HG03280 (cell line): ENCODE results near the gene NAT8L.
A peak's percentile ranks its signal among the peaks of the same experiment; 100 is the strongest.
"Not testable (repeated sequence)": the region's sequence is repeated elsewhere in the genome, so short reads cannot be mapped to it uniquely, and the experiment has no call there.

ENCODE experiments used
- ATAC-seq: cut with Tn5 transposase; IDR thresholded peaks from one replicate; pipeline ENCODE4 v1.9.1; 2021; ENCODE audit warnings: mild to moderate bottlenecking, moderate library complexity; ENCODE audit not compliant: unreplicated experiment

Gene NAT8L, protein sequence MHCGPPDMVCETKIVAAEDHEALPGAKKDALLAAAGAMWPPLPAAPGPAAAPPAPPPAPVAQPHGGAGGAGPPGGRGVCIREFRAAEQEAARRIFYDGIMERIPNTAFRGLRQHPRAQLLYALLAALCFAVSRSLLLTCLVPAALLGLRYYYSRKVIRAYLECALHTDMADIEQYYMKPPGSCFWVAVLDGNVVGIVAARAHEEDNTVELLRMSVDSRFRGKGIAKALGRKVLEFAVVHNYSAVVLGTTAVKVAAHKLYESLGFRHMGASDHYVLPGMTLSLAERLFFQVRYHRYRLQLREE

DNA sequence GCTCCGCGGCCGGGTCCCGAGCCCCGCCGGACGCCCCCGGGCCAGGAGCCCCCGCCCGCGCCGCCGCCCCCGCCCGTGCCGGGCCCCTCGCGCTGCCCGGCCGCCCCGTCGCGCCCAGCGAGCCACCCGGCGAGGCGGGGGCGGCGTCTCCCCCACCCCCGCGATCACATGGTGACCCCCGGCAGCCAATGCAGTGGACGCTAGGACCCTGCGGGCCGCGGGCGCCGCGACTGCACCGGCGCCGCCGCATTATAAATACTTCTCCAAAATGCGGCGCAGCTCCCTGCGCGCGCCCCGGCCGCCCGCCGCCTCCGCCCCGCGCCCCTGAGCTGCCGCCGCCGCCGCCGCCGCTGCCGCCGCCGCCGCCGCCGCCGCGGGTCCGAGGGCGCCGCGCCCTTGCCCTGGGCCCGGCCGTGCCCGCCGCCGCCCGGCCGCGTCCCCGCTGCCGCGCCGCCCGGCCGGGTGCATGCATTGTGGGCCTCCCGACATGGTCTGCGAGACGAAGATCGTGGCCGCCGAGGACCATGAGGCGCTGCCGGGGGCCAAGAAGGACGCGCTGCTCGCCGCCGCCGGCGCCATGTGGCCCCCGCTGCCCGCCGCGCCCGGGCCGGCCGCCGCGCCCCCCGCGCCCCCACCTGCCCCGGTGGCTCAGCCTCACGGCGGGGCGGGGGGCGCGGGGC lies at the start of gene NAT8L:
NAT8L (plus strand) TSS at position 282 of the 680 bp plus-strand sequence; CDS start at position 467, 185 bp downstream.
- no peak for ATAC-seq

DNA sequence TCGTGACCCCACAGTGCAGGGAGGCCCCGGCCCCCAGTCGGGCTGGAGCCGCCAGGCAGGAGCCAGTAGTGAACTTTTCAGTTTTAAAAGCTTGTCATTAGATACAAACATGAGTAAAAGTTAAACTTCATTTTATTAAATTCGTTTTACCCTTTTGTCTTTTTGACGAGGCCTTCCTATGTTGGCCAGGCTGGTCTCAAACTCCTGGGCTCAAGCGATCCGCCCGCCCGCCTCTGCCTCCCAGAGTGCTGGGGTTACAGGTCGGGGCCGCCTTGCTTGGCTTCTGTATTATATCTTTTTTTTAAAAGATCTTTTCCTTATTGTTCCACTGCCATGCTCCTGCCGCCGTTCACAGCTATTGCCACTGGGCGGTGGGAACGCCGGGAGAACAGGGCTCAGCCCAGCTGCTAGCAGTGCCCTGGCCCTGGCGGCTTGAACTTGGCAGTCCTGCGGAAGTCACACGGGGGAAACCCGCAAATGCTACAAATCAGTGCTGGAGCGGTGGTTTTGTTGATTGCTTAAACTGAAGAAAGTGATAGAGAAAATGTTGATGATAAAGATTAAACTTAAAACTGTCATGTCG lies 49.4 kb upstream of the NAT8L start:
- ATAC-seq: peak; percentile 7

DNA sequence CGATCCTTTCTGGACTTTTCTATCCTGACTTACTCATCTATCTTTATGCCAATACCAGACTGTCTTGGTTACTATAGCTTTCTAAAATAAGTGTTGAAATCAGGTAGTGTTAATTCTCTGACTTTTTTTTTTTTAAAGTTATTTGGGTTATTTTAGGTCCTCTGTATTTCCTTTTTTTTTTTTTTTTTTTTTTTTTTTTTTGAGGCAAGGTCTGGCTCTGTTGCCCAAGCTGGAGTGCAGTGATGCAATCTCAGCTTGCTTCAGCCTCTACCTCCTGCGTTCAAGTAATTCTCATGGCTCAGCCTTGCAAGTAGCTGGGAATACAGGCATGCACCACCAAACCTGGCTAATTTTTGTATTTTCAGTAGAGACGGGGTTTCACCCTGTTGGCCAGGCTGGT lies 47.5 kb upstream of the NAT8L start:
- ATAC-seq: no peak

DNA sequence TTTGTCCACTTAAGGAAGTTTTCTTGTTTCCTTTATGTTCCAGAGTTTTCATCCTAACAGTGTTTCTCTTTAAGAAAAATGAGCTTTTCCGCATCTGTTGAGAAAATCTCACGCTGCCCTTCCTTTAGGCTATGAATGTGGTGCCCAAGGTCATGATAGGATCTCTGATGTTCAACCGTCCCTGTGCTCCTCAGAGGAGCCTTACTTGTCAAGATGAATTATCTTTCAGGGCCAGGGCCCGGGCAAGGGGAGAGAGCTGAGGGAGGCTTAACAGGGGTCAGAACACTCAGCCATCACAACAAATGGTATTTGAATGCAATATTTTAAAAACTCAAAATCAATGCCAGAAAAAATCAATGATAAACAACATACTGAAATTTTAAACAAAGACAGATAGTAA lies 44.1 kb upstream of the NAT8L start:
- ATAC-seq: no peak

DNA sequence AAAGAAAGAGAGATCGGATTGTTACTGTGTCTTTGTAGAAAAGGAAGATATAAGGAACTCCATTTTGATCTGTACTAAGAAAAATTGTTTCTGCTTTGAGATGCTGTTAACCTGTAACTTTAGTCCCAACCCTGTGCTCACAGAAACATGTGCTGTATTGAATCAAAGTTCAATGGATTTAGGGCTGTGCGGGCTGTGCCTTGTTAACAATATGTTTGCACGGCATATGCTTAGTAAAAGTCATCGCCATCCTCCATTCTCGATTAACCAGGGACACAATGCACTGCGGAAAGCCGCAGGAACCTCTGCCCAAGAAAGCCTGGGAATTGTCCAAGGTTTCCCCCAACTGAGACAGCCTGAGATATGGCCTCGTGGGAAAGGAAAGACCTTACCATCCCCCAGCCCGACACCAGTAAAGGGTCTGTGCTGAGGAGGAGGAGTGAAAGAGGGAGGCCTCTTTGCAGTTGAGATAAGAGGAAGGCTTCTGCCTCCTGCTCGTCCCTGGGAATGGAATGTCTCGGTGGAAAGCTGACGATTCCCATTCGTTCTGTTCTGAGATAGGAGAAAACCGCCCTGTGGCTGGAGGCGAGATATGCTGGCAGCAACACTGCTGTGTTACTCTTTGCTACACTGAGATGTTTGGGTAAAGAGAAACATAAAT lies 37.6 kb upstream of the NAT8L start:
- not testable (repeated sequence) for ATAC-seq

DNA sequence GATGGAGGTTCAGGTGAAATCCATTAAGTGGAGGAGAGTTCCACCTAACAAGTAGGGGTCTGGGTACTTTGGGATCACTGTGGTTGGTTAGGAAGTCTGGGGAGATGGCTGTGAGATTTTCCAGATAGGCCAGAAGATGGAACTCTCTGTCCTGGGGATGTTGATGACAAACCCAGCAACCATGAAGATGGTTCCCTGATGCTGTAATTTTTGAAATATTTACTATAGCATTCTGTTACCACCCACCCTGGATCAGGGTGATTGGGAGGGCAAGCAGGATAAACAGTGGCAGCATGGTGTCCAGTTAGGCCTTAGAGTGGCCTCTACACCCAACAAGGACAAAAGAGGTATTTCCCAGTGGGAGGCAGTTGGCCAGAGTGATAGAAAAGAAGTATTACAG lies 34.4 kb upstream of the NAT8L start:
- ATAC-seq: no peak

DNA sequence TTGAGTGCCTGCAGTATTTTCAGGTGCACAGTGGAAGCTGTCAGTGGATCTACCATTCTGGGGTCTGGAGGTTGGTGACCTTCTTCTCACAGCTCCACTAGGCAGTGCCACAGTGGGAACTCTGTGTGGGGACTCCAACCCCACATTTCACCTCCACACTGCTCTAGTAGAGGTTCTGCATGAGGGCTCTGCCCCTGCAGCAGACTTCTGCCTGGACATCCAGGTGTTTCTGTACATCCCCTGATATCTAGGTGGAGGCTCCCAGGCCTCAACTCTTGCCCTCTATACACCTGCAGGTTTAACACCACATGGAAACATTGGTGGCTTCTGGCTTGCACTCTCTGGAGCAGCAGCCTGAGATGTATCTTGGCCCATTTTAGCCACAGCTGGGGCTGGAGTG lies 33.3 kb upstream of the NAT8L start:
- ATAC-seq: no peak

DNA sequence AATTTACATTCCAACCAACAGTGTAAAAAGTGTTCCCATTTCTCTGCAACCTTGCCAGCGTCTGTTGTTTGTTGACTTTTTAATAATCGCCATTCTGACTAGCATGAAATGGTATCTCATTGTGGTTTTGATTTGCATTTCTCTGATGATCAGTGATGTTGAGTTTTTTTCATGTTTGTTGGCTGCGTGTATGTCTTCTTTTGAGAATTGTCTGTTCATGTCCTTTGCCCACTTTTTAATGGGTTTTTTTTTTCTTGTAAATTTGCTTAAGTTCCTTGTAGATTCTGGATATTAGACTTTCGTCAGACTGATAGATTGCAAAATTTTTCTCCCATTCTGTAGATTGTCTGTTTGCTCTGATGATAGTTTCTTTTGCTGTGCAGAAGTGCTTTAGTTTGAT lies 32.0 kb upstream of the NAT8L start:
- ATAC-seq: not testable (repeated sequence)

DNA sequence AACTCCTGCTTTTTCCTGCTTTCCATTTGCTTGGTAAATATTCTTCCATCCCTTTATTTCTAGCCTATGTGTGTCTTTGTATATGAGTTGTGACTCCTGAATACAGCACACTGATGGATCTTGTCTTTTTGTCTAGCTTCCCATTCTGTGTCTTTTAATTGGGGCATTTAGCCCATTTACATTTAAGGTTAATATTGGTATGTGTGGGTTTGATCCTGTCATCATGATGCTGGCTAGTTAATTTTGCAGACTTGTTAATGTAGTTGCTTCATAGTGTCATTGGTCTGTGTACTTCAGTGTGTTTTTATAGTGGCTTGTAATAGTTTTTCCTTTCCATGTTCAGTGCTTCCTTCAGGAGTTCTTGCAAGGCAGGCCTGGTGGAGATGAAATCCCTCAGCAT lies 28.0 kb upstream of the NAT8L start:
- ATAC-seq: not testable (repeated sequence)

DNA sequence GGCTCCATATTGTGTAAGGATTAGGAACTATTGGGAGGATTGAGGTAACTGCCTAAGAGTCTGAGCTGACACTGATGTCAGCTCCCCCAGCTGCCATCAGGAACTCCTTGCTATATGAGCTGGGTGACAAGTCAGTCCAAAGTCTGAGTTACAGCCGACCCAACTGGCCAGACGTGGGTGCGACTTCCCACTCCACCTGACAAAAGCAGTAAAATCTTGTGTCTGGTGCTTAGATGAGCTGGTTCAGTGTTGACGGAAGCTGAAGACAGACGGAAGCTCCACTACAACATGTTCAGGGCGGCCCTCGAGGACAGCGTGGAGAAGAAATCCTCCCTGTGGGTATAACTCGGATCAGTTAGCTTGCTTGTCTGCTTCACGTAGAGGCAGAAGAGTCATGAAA lies 22.8 kb upstream of the NAT8L start:
- no peak for ATAC-seq

DNA sequence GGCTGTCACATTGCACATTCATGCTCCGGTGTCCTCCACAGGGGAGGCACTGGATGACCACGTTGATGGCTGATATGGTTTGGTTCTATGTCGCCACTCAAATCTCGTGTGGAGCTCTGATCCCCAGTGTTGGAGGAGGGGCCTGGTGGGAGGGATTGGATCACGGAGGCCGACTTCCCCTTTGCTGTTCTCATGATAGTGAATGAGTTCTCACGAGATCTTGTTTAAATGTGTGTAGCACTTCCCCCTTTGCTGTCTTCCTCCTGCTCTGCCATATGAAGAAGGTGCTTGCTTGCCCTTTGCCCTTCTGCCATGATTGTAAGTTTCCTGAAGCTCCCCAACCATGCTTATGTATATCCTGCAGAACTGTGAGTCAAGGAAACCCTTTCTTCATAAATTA lies 22.3 kb upstream of the NAT8L start:
- no peak for ATAC-seq

DNA sequence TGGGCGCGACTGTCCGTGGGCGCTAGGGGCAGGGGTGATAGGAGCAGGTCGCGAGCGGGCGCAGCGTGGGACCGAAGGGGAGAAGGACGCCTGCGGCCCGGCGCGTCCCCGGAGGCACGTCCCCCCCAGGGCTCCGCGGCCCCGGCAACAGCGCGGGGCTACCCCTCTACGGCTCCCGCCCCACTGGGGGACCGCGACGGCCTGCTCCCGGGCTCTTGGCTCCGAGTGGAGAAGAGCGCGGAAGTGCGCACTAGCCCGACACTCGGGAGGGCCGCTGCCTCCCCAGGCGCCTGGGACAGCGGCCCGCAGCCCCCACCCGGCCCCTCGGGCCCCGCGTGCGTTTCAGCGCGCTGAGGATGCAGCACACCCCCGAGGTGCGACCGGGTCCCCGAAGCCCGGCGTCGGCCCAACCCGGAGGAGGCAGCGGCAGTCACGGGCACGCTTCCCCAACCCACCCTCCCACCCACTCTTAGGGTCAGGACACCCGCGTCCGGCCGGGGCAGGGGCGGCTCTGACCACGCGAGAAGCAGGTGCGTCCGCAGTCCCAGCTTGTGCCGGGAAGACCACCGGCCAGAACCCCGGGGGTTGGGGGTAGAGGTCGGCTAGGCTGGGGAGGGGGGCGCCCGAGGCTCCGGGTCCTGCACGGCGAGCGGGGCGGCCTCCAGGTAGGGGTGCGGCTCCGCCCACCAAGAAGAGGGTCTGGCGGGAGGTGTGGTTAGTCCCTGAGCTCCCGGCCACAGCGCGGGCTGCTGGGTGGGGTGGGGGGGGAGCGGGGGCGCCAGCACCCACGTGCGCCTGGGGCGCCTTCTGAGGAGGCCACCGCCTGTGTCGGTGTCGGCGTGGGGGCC lies 18.5 kb upstream of the NAT8L start:
- ATAC-seq: no peak

DNA sequence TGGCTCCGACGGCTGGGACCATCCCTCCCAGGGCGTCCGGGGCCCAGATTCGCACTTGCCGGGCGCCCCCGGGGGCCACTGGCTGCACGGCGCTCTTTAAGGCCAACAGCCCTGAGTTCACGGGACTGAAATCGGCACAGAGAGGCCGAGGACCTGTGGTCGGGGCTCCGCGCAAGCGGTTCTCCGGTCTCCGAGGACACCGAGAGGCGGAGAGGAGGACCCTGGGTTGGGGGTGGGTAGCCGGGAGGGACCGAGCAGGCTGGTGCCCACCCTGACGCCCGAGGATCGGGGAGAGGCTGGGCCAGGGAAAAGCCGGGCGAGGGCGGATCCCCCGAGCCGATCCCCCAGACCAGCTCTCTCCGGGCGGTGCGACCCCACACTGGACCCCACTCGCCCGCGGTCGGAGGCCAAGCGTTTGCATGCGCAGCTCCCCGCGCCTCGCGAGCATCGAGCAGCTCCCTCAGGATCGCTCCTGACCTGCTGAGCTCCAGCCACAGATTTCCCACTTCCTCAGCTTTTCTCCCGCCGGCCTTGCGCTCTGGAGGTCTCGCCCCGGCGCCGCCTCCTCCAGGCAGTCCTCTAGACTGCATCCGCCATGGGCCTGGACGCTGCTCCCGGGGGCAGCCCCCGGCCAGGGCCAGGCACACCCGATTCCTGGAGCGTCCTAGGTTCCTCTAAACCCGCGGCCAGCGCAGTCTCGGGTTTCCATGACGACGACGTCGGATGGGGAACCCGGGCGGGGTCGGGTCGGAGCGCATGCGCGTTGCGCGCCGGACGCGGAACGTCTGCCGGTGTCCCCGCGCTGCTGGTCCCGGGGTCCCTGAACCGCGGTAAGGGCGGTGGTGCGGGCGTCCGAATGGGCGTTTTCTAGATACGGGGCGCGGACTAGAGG lies 17.6 kb upstream of the NAT8L start:
- ATAC-seq: peak; percentile 74

DNA sequence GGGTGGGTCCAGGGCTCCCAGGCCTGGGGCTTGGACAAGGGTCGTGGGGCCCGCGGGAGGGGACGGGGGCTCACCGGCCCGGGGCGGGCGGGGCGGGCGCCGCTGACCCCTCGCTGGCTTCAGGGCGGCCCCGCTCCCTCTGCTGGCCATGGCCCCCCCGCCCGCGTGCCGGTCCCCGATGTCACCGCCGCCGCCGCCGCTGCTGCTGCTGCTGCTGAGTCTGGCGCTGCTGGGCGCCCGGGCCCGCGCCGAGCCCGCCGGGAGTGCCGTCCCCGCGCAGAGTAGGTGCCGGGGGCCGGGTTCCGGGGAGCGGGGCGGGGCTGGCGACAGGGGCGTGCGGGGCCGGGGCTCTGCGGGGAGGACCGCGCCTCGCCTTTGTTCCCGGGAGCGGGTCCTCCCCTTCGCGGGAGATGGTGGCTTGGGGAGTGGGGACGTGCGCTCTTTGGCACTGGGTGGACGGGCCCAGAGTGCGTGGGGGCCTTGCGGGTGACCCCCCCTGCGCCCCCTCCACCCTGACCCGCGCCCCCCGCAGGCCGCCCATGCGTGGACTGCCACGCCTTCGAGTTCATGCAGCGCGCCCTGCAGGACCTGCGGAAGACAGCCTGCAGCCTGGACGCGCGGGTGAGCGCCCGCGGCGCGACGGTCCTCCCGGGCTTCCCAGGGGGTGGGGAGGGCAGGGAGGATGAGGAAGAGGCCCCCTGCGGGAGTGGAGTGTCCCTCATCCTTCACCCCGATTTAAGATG lies 16.8 kb upstream of the NAT8L start:
- peak; percentile 40 for ATAC-seq

DNA sequence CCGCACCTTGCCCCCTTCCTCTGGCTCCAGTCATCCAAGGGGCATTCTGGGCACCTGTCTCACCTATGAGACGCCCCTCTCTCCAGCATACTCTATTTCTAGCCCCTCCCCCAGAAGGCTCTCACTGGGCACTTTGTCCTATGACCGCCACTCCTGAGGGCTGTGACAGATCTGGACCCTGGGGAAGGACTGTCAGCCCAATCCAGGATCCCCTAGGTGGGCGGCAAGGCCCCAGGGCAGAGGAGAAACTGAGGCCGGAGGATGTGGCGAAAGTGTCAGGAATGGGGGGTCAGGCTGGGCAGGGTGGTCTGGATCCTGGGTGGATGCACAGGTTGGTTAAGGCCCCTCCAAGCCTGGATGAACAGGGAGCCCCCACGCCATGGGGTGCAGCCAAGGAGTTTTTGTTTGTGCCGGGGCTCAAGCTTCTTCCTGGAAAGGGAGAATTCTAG lies 16.2 kb upstream of the NAT8L start:
- no peak for ATAC-seq

DNA sequence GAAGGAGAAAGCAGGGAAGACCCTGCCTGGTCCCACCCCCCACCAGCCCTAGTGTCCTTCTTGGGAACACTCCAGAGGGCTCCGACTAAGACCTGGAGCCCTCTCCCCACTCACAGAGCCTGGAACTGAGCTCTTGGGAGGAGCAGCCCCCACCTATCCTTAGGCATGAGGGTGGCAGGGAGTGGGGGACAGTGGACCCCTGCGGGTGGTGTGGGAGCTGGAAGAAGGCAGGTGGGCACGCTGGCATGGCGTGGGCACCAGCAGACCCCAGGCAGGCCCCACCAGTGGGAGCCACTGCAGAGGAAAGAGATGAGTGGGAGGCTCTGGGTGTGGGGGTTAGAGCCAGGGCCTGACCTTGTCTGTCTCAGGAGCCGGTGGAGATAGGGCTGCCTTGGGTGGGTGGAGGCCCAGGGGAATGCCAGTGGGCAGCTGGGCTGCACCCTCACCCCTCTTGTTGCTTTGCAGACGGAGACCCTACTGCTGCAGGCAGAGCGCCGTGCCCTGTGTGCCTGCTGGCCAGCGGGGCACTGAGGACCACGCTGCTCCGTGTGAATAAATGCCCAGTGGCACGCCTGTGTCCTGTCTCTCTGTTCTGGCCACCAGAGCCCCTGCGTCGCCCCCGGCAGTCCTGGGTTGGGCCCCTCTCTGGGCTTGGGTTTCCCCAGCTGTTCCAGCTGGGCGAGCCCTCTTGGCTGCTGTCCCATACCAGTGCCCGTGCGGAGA lies 15.6 kb upstream of the NAT8L start:
- no peak for ATAC-seq

DNA sequence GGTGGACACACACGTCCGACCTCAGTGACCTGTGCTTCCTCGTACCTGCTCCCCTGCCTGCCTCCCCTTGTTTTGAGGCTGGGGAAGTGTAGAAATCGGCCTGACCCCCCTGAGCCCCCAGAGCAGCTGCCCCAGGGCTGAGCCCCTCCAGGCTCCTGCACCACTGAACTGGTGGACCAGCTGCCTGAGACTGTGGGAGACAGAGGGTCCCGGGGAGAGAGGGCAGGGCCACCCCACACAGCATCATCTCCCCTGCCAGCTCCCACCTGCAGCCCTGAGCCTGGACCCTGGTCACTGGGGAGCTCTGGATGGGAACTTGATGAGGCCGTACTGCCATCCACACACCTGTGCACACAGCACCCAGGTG lies 15.0 kb upstream of the NAT8L start:
- ATAC-seq: no peak
